ENCODE measurements around the gene SLC22A3.
"Not testable (repeated sequence)": the region's sequence is repeated elsewhere in the genome, so short reads cannot be mapped to it uniquely, and the experiment has no call there.

The SLC22A3 gene

DNA sequence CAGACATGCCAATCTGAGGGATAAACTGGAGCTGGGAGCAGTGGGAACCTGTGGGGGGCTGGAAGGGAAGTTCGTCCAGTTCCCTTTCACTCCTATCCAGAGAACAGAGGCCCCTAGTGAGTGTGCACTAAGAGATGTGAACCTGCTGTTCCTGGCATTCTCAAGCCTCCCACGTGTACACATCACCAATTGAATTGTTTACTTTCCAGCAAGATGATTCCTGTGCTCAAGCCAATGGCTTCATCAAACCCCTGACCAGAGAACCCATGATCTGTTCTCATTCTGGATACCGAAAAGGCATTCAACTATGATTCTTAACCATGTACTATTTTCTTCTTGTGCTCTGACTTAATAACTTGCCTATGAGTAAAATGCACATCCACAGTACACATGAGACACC, 10.2 kb upstream of the SLC22A3 start:
- DNase-seq = no peak

GRCh38 chr6:160343144-160343543, 5.0 kb upstream of the SLC22A3 start:
- no peak for DNase-seq

GRCh38 chr6:160344271-160344670, 3.9 kb upstream of the SLC22A3 start:
- DNase-seq = no peak

- no peak for DNase-seq
Observed at GRCh38 chr6:160347259-160348222, 637 bp upstream of the SLC22A3 start.

DNA sequence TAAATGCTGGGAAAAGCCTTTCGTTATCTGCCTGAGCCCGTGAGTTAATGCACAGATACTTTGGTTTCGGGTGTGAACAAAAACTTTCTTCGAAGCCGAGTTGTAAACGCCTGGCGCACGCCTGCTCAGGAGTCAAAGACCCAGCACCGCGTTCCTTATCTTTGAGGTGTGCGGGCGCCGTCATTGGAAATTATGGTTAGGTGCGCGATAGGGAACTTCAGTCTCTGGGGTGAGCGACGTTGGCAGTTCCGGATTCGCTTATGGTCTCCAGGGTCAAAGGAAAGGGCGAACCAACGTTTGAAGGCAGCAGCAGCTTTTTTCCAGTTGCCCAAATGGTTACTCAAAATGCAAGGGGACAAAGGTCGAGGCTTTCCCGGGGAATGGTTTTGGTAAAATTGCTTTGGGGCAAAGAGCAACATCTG, 853 bp downstream of the SLC22A3 start:
- DNase-seq = no peak

- no peak for DNase-seq
Observed at GRCh38 chr6:160349814-160350350, 1.7 kb downstream of the SLC22A3 start.

DNA sequence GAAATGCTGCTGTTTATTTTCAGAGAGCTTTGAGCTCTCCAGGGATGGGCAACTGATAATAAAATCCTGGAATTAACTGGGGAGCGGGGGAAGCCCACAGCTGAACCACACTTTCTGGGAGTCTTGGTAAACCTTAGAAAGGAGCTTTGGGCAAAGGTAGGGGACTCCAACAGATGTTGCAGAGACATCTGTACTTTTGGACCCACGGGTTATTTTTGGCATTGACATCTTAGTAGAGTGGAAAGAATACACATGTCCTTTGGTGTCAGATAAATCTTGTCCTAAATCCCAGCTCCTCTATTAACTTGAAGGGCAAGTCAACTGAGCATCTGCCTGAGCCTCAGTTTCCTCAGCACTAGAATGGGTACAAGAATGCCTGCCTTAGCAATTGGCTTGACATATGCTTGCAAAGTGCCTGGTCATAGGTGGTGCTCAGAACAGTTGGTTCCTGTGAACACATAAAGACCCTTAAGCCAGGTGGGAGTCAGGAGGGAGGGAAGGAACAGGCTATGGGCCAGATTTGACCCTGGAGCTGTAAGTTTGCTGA, 5.8 kb downstream of the SLC22A3 start:
- DNase-seq = no peak

GRCh38 chr6:160355001-160355400, 6.8 kb downstream of the SLC22A3 start:
- no peak for DNase-seq

- DNase-seq = no peak
Observed at GRCh38 chr6:160356074-160356744, 8.0 kb downstream of the SLC22A3 start.

- no peak for DNase-seq
Observed at GRCh38 chr6:160357088-160357487, 8.9 kb downstream of the SLC22A3 start.

DNA sequence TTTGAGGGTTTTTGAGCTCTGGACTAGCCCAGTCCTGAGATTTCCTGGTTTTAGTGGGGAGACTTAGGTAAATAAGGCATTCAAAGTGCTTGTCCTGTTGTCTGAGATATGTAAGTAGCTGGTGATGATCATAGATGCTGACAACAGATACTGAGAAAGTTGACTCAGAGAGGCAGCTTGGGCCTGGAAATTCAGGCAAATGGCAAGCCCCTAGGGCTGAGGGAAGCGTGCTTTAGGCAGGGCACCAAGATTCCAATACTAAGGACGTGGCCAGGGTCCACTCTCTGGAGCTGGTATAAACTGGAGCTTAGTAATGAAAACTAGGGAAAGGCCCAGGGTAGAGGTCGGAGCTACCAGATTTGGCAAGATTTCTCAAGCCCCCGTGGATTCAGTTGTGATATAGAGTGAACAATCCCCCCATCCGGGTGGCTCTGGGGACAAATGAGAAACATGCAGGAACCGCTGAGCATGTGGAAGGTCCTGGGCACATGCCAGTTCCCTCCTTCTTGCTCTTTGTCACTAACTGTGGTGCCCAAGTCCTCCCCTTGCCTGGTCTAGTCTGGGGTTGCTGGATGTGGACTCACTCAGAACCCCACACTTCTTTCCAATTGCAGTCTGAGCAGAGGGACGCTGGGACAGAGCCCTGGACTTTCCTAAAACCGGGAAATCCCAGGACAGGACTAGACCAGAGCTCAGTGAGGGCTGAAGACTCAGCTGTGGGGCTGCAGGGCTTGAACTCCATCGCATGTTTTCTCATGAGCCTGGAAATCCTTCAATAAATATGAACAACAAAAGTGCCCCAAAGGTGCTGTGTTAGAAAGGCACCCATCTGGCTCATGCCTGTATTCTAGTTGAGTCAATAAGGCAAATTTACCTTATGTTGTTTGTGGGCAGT, 10.3 kb downstream of the SLC22A3 start:
- no peak for DNase-seq

- no peak for DNase-seq
Observed at GRCh38 chr6:160360955-160361354, 12.8 kb downstream of the SLC22A3 start.

- DNase-seq = no peak
Observed at GRCh38 chr6:160362556-160362955, 14.4 kb downstream of the SLC22A3 start.

- no peak for DNase-seq
Observed at GRCh38 chr6:160363016-160363996, 15.1 kb downstream of the SLC22A3 start.

DNA sequence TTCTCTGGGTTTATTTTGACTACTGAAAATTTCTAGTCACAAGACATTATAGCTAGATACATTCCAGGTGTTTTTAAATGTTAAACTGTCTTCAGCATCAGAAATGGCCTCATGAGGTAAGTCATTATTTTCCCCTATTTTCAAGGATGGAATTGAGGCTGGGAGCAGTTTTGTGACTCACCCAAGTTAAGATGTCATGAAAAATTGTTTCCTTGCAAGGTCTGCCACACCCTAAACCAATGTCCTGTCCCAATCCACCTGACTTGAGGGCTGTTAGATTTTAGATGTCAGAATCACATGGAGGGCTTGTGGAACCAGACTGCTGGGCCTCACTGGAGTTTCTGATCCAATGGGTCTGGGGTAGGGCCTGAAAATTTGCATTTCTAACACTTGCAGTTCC, 16.9 kb downstream of the SLC22A3 start:
- DNase-seq = no peak

- no peak for DNase-seq
Observed at GRCh38 chr6:160367798-160368547, 19.8 kb downstream of the SLC22A3 start.

- no peak for DNase-seq
Observed at GRCh38 chr6:160368670-160369069, 20.5 kb downstream of the SLC22A3 start.

DNA sequence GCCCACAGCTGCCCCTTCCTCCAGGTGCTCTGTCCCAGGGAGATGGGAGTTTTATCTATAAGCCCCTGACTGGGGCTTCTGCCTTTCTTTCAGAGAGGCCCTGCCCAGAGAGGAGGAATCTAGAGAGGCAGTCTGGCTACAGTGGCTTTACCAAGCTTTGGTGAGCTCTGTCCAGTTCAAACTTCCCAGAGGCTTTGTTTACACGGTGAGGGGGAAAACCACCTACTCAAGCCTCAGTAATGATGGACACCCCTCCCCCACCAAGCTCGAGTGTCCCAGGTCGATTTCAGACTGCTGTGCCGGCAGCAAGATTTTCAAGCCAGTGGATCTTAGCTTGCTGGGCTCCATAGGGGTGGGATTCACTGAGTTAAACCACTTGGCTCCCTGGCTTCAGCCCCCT, 25.4 kb downstream of the SLC22A3 start:
- DNase-seq = not testable (repeated sequence)

DNA sequence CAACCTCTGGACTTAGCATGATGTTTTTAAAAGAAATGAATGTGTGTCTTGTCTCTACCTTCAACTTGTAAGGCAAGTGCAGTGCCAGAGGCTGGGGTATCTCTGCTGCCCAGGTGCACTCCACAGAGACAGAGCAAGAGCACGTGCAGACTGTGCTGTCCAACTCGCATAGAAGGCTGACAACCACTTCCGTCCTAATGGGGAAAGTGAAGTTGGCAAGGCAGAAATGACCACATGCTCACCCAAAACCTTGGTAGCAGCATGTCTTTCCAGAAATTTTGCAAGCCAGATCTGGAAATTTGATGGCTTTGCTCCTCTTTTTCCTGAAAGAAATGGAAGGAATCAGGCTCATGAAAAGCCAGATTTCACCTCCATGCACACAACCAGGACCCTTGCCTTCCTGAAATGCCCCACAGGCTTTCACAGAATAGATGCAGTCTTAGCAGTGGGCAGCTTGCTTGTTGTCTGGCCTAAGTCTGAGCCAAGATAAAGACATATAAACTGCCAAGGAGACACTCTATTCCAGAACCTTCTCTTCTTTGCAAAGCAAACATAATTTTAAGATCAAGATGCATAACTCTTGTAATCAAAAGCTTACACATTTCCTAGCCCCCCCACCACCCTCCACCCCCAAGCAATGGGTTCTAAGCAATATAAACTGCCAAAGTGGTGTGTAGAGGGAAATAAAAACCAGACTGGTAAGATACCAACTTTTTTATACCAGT, 26.8 kb downstream of the SLC22A3 start:
- DNase-seq = no peak

GRCh38 chr6:160375561-160375949, 27.4 kb downstream of the SLC22A3 start:
- no peak for DNase-seq
